T-helper 1 cell (primary cell): ENCODE results near the gene ATP9A.

Experiments used
- DNase-seq, 5 donors: peaks; one replicate each; pipeline ENCODE4 v3.0.0-alpha.2; 2012 to 2020

The ATP9A gene

GRCh38 chr20:51625105-51625504 is 143.1 kb downstream of the ATP9A start:
- DNase-seq: no peak

GRCh38 chr20:51624157-51624731 is 143.9 kb downstream of the ATP9A start:
- DNase-seq: peak; percentile 17 to 64 (median 45)

GRCh38 chr20:51623255-51623654 is 144.9 kb downstream of the ATP9A start:
- DNase-seq: no peak

- DNase-seq: no peak
Observed at GRCh38 chr20:51622004-51622874, 146.0 kb downstream of the ATP9A start.

- no peak for DNase-seq
Observed at GRCh38 chr20:51620432-51620831, 147.8 kb downstream of the ATP9A start.

- DNase-seq: no peak
Observed at GRCh38 chr20:51616060-51616459, 152.1 kb downstream of the ATP9A start.

GRCh38 chr20:51614687-51615086 is 153.5 kb downstream of the ATP9A start:
- no peak for DNase-seq

- no peak for DNase-seq
Observed at GRCh38 chr20:51613580-51613979, 154.6 kb downstream of the ATP9A start.

- no peak for DNase-seq
Observed at GRCh38 chr20:51612896-51613295, 155.3 kb downstream of the ATP9A start.

GRCh38 chr20:51611625-51611890 is 156.6 kb downstream of the ATP9A start:
- DNase-seq: no peak

- DNase-seq: no peak
Observed at GRCh38 chr20:51610761-51611624, 157.2 kb downstream of the ATP9A start.

- no peak for DNase-seq
Observed at GRCh38 chr20:51610111-51610510, 158.1 kb downstream of the ATP9A start.

GRCh38 chr20:51609251-51609650 is 158.9 kb downstream of the ATP9A start:
- no peak for DNase-seq

- DNase-seq: peak in 1 of 5 donors; percentile 51
Observed at GRCh38 chr20:51608061-51608460, 160.1 kb downstream of the ATP9A start.

- peak in 1 of 5 donors; percentile 34 for DNase-seq
Observed at GRCh38 chr20:51607170-51607569, 161.0 kb downstream of the ATP9A start.

- DNase-seq: no peak
Observed at GRCh38 chr20:51604851-51605250, 163.3 kb downstream of the ATP9A start.

GRCh38 chr20:51602131-51602530 is 166.1 kb downstream of the ATP9A start:
- no peak for DNase-seq

- DNase-seq: no peak
Observed at GRCh38 chr20:51600950-51601349, 167.2 kb downstream of the ATP9A start.

GRCh38 chr20:51600016-51600420 is 168.2 kb downstream of the ATP9A start:
- DNase-seq: no peak

- DNase-seq: no peak
Observed at GRCh38 chr20:51598556-51598955, 169.6 kb downstream of the ATP9A start.

- no peak for DNase-seq
Observed at GRCh38 chr20:51597389-51598231, 170.6 kb downstream of the ATP9A start.

- DNase-seq: no peak
Observed at GRCh38 chr20:51596668-51597388, 171.4 kb downstream of the ATP9A start.
